Stimulated activated CD8-positive, alpha-beta memory T cell treated with anti-CD3 and anti-CD28 coated beads, Interleukin-7, amount 100 ng/mL, for 4 hours (primary cell): ENCODE results near the gene MYO9A.
"Not testable (repeated sequence)": the region's sequence is repeated elsewhere in the genome, so short reads cannot be mapped to it uniquely, and the experiment has no call there.

ENCODE experiments used
- DNase-seq, 2 donors: peaks; one replicate each; pipeline ENCODE4 v3.0.0-alpha.2; 2020; ENCODE audit warnings: low read depth in 2 of 2

MYO9A gene

GRCh38 chr15:72037321-72037720 lies 80.6 kb downstream of the MYO9A start:
- DNase-seq: no peak

- no peak for DNase-seq
Measured at GRCh38 chr15:72034859-72035650, 82.9 kb downstream of the MYO9A start.

GRCh38 chr15:72034351-72034750 lies 83.6 kb downstream of the MYO9A start:
- no peak for DNase-seq

- no peak for DNase-seq
Measured at GRCh38 chr15:72033711-72034110, 84.2 kb downstream of the MYO9A start.

GRCh38 chr15:72033285-72033684 lies 84.7 kb downstream of the MYO9A start:
- DNase-seq: no peak

- DNase-seq: no peak
Measured at GRCh38 chr15:72021604-72022003, 96.3 kb downstream of the MYO9A start.

GRCh38 chr15:72020799-72021198 lies 97.2 kb downstream of the MYO9A start:
- DNase-seq: no peak

GRCh38 chr15:72014555-72014954 lies 103.4 kb downstream of the MYO9A start:
- DNase-seq: not testable (repeated sequence)

GRCh38 chr15:72013703-72014102 lies 104.2 kb downstream of the MYO9A start:
- DNase-seq: no peak

GRCh38 chr15:72011302-72011942 lies 106.5 kb downstream of the MYO9A start:
- no peak for DNase-seq

GRCh38 chr15:72009222-72009621 lies 108.7 kb downstream of the MYO9A start:
- no peak for DNase-seq

- DNase-seq: no peak
Measured at GRCh38 chr15:72006382-72006781, 111.6 kb downstream of the MYO9A start.

GRCh38 chr15:72005483-72005882 lies 112.5 kb downstream of the MYO9A start:
- no peak for DNase-seq

GRCh38 chr15:71999807-72000206 lies 118.1 kb downstream of the MYO9A start:
- DNase-seq: no peak

- DNase-seq: not testable (repeated sequence)
Measured at GRCh38 chr15:71998717-71999116, 119.2 kb downstream of the MYO9A start.

GRCh38 chr15:71997691-71998090 lies 120.3 kb downstream of the MYO9A start:
- DNase-seq: no peak

- DNase-seq: no peak
Measured at GRCh38 chr15:71975816-71976150, 142.2 kb downstream of the MYO9A start.

- DNase-seq: no peak
Measured at GRCh38 chr15:71974211-71974610, 143.7 kb downstream of the MYO9A start.

- no peak for DNase-seq
Measured at GRCh38 chr15:71973366-71973765, 144.6 kb downstream of the MYO9A start.

GRCh38 chr15:71971905-71972304 lies 146.0 kb downstream of the MYO9A start:
- DNase-seq: no peak

GRCh38 chr15:71970435-71970834 lies 147.5 kb downstream of the MYO9A start:
- DNase-seq: no peak

GRCh38 chr15:71962537-71962936 lies 155.4 kb downstream of the MYO9A start:
- no peak for DNase-seq

GRCh38 chr15:71957026-71957425 lies 160.9 kb downstream of the MYO9A start:
- DNase-seq: no peak

GRCh38 chr15:71951134-71951533 lies 166.8 kb downstream of the MYO9A start:
- no peak for DNase-seq
